Effector CD8-positive, alpha-beta T cell (primary cell): ENCODE measurements around the gene VLDLR.

Source experiments
- DNase-seq: peaks from one replicate; lab custom pipeline; 2025; lab: John Stamatoyannopoulos, UW
- total RNA-seq, 4 experiments: gene quantifications; one replicate each; lab custom pipeline; 2026; lab: John Stamatoyannopoulos, UW

VLDLR gene
- total RNA-seq = 1.8 to 25.1 (median 5.9) reads per million in 4 experiments

GRCh38 chr9:2621722-2622460, at the start of gene VLDLR:
Gene VLDLR (plus strand): TSS chr9:2621787. CDS start chr9:2622190, 403 bp downstream.
- DNase-seq = no peak

GRCh38 chr9:2574203-2574602, 47.4 kb upstream of the VLDLR start:
- DNase-seq = no peak

GRCh38 chr9:2576631-2577030, 45.0 kb upstream of the VLDLR start:
- DNase-seq = no peak

- DNase-seq = no peak
Observed at GRCh38 chr9:2583308-2584013, 38.1 kb upstream of the VLDLR start.

GRCh38 chr9:2591967-2592366, 29.6 kb upstream of the VLDLR start:
- DNase-seq = no peak

GRCh38 chr9:2593744-2594143, 27.8 kb upstream of the VLDLR start:
- DNase-seq = no peak

GRCh38 chr9:2595973-2596372, 25.6 kb upstream of the VLDLR start:
- no peak for DNase-seq

- no peak for DNase-seq
Observed at GRCh38 chr9:2597483-2597882, 24.1 kb upstream of the VLDLR start.

GRCh38 chr9:2599896-2600295, 21.7 kb upstream of the VLDLR start:
- no peak for DNase-seq

GRCh38 chr9:2600307-2600706, 21.3 kb upstream of the VLDLR start:
- no peak for DNase-seq

GRCh38 chr9:2601785-2602378, 19.7 kb upstream of the VLDLR start:
- DNase-seq = no peak

- DNase-seq = no peak
Observed at GRCh38 chr9:2602704-2603116, 18.9 kb upstream of the VLDLR start.

- no peak for DNase-seq
Observed at GRCh38 chr9:2603621-2604020, 18.0 kb upstream of the VLDLR start.

- no peak for DNase-seq
Observed at GRCh38 chr9:2605246-2605645, 16.3 kb upstream of the VLDLR start.

GRCh38 chr9:2608276-2608675, 13.3 kb upstream of the VLDLR start:
- no peak for DNase-seq

- no peak for DNase-seq
Observed at GRCh38 chr9:2610985-2611384, 10.6 kb upstream of the VLDLR start.

GRCh38 chr9:2611961-2612360, 9.6 kb upstream of the VLDLR start:
- DNase-seq = no peak

GRCh38 chr9:2613730-2614271, 7.8 kb upstream of the VLDLR start:
- no peak for DNase-seq

GRCh38 chr9:2615497-2615896, 6.1 kb upstream of the VLDLR start:
- no peak for DNase-seq

GRCh38 chr9:2616692-2617377, 4.8 kb upstream of the VLDLR start:
- DNase-seq = no peak

GRCh38 chr9:2618289-2618688, 3.3 kb upstream of the VLDLR start:
- no peak for DNase-seq
